ENCODE data around the gene SEPTIN10. TPM values are rescaled to one million over a fixed set of nuclear protein-coding genes. Genes with fewer than 3 reads are reported as not detected.
A peak's percentile ranks its signal among the peaks of the same experiment; 100 is the strongest.

SEPTIN10 gene
- total and polyA plus RNA-seq, 3 donors from 2014 or later = 118 to 151 (median 130) TPM

GRCh38 chr2:109613081-109613921, 465 bp downstream of the SEPTIN10 start:
- 1% methylated on average over 27 to 58 of the region's 82 CpGs for WGBS, 2 donors
- no peaks in the 10 kb centered on the region for H3K9me3 ChIP-seq
- H3K4me1 ChIP-seq = peaks cover 20% of the 10 kb centered on the region
- intact Hi-C loops (cut with DNase I; ENCODE audit: low total_unique reads) = no loop called here
- H3K4me3 ChIP-seq = peak overlapping the region; percentile 80 to 92
- H3K27ac ChIP-seq = peak overlapping the region; percentile 90 to 99
- no peaks in the 10 kb centered on the region for H3K36me3 ChIP-seq (ENCODE audit: low read depth, missing control alignments)
- peak; percentile 56 for DNase-seq
- no peaks in the 10 kb centered on the region for H3K27me3 ChIP-seq
- no peak for TF ChIP-seq POLR2A (IDR thresholded peaks at IDR 0.05)
- no peak for TF ChIP-seq CTCF (IDR thresholded peaks at IDR 0.05)

- 65 to 80% methylated on average over 5 of the region's 5 CpGs for WGBS, 2 donors
- peaks cover 20% of the 10 kb centered on the region for H3K4me1 ChIP-seq
- intact Hi-C loops (cut with DNase I; ENCODE audit: low total_unique reads) = no loop called here
- H3K27me3 ChIP-seq = no peaks in the 10 kb centered on the region
- H3K4me3 ChIP-seq = no peak overlapping the region
- H3K36me3 ChIP-seq (ENCODE audit: low read depth, missing control alignments) = no peaks in the 10 kb centered on the region
- DNase-seq = no peak
- TF ChIP-seq POLR2A (IDR thresholded peaks at IDR 0.05) (no peak), CTCF (IDR thresholded peaks at IDR 0.05) (no peak)
- H3K9me3 ChIP-seq = no peaks in the 10 kb centered on the region
- no peak overlapping the region for H3K27ac ChIP-seq
Observed at GRCh38 chr2:109611467-109612095, 2.2 kb downstream of the SEPTIN10 start.

GRCh38 chr2:109609352-109610024, 4.3 kb downstream of the SEPTIN10 start:
- Histone ChIP-seq H3K27ac (no peak overlapping the region), H3K4me3 (no peak overlapping the region), H3K4me1 (peaks cover 5% of the 10 kb centered on the region), H3K36me3 (ENCODE audit: low read depth, missing control alignments) (no peaks in the 10 kb centered on the region), H3K9me3 (no peaks in the 10 kb centered on the region), H3K27me3 (no peaks in the 10 kb centered on the region)
- DNase-seq = no peak
- intact Hi-C loops (cut with DNase I; ENCODE audit: low total_unique reads) = no loop called here
- WGBS, 2 donors = 71 to 76% methylated on average over 8 of the region's 8 CpGs
- TF ChIP-seq POLR2A (IDR thresholded peaks at IDR 0.05) = no peak
- TF ChIP-seq CTCF (IDR thresholded peaks at IDR 0.05) = no peak

GRCh38 chr2:109607766-109608165, 6.0 kb downstream of the SEPTIN10 start:
- WGBS, 2 donors = 78 to 81% methylated on average over 2 of the region's 2 CpGs
- Histone ChIP-seq H3K9me3 (no peaks in the 10 kb centered on the region), H3K36me3 (ENCODE audit: low read depth, missing control alignments) (no peaks in the 10 kb centered on the region), H3K4me3 (no peak overlapping the region), H3K27me3 (no peaks in the 10 kb centered on the region), H3K4me1 (peaks cover 5% of the 10 kb centered on the region), H3K27ac (no peak overlapping the region)
- DNase-seq = no peak
- intact Hi-C loops (cut with DNase I; ENCODE audit: low total_unique reads) = no loop called here
- TF ChIP-seq CTCF (IDR thresholded peaks at IDR 0.05) (no peak), POLR2A (IDR thresholded peaks at IDR 0.05) (no peak)
